ENCODE measurements around the gene PTGES2. TPM values are rescaled to one million over a fixed set of nuclear protein-coding genes. Genes with fewer than 3 reads are reported as not detected.

PTGES2 gene
- total and polyA plus RNA-seq, 2 of the 13 experiments (the other 11 are each of a cell fraction or from before 2014, with no cell fraction given) = 63.7 to 79.8 TPM

DNA sequence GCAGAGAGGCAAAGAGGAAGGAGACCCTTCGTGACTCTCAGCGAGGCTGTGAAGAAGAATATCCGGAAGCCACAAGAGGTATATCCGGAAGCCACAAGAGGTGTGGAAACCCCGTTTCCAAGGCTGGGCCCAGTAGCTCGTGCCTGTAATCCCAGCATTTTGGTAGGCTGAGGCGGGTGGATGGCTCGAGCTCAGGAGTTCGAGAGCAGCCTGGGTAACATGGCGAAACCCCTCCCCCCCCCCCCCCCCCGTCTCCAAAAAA lies 31.9 kb upstream of the PTGES2 start (continued):
- TF ChIP-seq ZNF644 (CRISPR knock-in tag; IDR thresholded peaks at IDR 0.05; ENCODE audit: low read depth) (no peak), ZZZ3 (CRISPR knock-in tag; IDR thresholded peaks at IDR 0.05; ENCODE audit: borderline replicate concordance) (no peak), MYC (CRISPR knock-in tag; IDR thresholded peaks at IDR 0.05; ENCODE audit: borderline replicate concordance) (peak; percentile 1; the same call in 1 of the 2 replicates), ZNF607 (CRISPR knock-in tag; IDR thresholded peaks at IDR 0.05; ENCODE audit: borderline replicate concordance) (no peak), ZKSCAN8 (CRISPR knock-in tag; IDR thresholded peaks at IDR 0.05; ENCODE audit: borderline replicate concordance) (no peak), MBNL3 (CRISPR knock-in tag; conservative IDR thresholded peaks at IDR 0.05) (no peak), ZIK1 (CRISPR knock-in tag; IDR thresholded peaks at IDR 0.05; ENCODE audit: borderline replicate concordance, low read depth) (no peak), ZNF33B (CRISPR knock-in tag; IDR thresholded peaks at IDR 0.05) (peak; percentile 63; the same call in 1 of the 2 replicates), SKI (IDR thresholded peaks at IDR 0.05; ENCODE audit: partially characterized antibody) (no peak), CC2D1A (CRISPR knock-in tag; IDR thresholded peaks at IDR 0.05) (no peak), SMAD1 (CRISPR knock-in tag; IDR thresholded peaks at IDR 0.05; ENCODE audit: borderline replicate concordance, low read depth) (no peak), ATF7-NPFF (CRISPR knock-in tag; IDR thresholded peaks at IDR 0.05; ENCODE audit: low read depth) (no peak), PHB2 (IDR thresholded peaks at IDR 0.05; ENCODE audit: partially characterized antibody) (no peak), ZMYM2 (CRISPR knock-in tag; IDR thresholded peaks at IDR 0.05) (0 out of 2 replicates have a peak, but pooled peaks have one; percentile 60), ZNF720 (CRISPR knock-in tag; IDR thresholded peaks at IDR 0.05) (no peak)
- TF ChIP-seq, protein P1, sequence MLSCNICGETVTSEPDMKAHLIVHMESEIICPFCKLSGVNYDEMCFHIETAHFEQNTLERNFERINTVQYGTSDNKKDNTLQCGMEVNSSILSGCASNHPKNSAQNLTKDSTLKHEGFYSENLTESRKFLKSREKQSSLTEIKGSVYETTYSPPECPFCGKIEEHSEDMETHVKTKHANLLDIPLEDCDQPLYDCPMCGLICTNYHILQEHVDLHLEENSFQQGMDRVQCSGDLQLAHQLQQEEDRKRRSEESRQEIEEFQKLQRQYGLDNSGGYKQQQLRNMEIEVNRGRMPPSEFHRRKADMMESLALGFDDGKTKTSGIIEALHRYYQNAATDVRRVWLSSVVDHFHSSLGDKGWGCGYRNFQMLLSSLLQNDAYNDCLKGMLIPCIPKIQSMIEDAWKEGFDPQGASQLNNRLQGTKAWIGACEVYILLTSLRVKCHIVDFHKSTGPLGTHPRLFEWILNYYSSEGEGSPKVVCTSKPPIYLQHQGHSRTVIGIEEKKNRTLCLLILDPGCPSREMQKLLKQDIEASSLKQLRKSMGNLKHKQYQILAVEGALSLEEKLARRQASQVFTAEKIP (CRISPR knock-in tag; IDR thresholded peaks at IDR 0.05; ENCODE audit: borderline replicate concordance) = no peak
- TF ChIP-seq, protein P2, sequence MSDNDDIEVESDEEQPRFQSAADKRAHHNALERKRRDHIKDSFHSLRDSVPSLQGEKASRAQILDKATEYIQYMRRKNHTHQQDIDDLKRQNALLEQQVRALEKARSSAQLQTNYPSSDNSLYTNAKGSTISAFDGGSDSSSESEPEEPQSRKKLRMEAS (IDR thresholded peaks at IDR 0.05) = peak; percentile 62
- TF ChIP-seq, protein P3, sequence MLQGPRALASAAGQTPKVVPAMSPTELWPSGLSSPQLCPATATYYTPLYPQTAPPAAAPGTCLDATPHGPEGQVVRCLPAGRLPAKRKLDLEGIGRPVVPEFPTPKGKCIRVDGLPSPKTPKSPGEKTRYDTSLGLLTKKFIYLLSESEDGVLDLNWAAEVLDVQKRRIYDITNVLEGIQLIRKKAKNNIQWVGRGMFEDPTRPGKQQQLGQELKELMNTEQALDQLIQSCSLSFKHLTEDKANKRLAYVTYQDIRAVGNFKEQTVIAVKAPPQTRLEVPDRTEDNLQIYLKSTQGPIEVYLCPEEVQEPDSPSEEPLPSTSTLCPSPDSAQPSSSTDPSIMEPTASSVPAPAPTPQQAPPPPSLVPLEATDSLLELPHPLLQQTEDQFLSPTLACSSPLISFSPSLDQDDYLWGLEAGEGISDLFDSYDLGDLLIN (CRISPR knock-in tag; IDR thresholded peaks at IDR 0.05; ENCODE audit: borderline replicate concordance) = no peak
- TF ChIP-seq, protein P4, sequence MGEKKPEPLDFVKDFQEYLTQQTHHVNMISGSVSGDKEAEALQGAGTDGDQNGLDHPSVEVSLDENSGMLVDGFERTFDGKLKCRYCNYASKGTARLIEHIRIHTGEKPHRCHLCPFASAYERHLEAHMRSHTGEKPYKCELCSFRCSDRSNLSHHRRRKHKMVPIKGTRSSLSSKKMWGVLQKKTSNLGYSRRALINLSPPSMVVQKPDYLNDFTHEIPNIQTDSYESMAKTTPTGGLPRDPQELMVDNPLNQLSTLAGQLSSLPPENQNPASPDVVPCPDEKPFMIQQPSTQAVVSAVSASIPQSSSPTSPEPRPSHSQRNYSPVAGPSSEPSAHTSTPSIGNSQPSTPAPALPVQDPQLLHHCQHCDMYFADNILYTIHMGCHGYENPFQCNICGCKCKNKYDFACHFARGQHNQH (CRISPR knock-in tag; IDR thresholded peaks at IDR 0.05) = 0 out of 2 replicates have a peak, but pooled peaks have one; percentile 8
- TF ChIP-seq, protein P5, sequence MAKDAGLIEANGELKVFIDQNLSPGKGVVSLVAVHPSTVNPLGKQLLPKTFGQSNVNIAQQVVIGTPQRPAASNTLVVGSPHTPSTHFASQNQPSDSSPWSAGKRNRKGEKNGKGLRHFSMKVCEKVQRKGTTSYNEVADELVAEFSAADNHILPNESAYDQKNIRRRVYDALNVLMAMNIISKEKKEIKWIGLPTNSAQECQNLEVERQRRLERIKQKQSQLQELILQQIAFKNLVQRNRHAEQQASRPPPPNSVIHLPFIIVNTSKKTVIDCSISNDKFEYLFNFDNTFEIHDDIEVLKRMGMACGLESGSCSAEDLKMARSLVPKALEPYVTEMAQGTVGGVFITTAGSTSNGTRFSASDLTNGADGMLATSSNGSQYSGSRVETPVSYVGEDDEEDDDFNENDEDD (CRISPR knock-in tag; IDR thresholded peaks at IDR 0.05; ENCODE audit: borderline replicate concordance) = 0 out of 2 replicates have a peak, but pooled peaks have one; percentile 14
- TF ChIP-seq, protein P6, sequence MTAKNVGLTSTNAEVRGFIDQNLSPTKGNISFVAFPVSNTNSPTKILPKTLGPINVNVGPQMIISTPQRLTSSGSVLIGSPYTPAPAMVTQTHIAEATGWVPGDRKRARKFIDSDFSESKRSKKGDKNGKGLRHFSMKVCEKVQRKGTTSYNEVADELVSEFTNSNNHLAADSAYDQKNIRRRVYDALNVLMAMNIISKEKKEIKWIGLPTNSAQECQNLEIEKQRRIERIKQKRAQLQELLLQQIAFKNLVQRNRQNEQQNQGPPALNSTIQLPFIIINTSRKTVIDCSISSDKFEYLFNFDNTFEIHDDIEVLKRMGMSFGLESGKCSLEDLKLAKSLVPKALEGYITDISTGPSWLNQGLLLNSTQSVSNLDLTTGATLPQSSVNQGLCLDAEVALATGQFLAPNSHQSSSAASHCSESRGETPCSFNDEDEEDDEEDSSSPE (CRISPR knock-in tag; IDR thresholded peaks at IDR 0.05) = 0 out of 2 replicates have a peak, but pooled peaks have one; percentile 2
- TF ChIP-seq, protein P7, sequence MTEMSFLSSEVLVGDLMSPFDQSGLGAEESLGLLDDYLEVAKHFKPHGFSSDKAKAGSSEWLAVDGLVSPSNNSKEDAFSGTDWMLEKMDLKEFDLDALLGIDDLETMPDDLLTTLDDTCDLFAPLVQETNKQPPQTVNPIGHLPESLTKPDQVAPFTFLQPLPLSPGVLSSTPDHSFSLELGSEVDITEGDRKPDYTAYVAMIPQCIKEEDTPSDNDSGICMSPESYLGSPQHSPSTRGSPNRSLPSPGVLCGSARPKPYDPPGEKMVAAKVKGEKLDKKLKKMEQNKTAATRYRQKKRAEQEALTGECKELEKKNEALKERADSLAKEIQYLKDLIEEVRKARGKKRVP (CRISPR knock-in tag; IDR thresholded peaks at IDR 0.05) = no peak
